HCT116 (cell line): ENCODE measurements around the gene PLA2G2F. TPM values are rescaled to one million over a fixed set of nuclear protein-coding genes. Genes with fewer than 3 reads are reported as not detected.
"Not testable (repeated sequence)": the region's sequence is repeated elsewhere in the genome, so short reads cannot be mapped to it uniquely, and the experiment has no call there.

Source experiments
- ATAC-seq: fragments of 200-7000 bp; cut with Tn5 transposase; 2 replicates; pipeline ENCODE4 v1.9.1; 2020; ENCODE audit warnings: mild to moderate bottlenecking, moderate library complexity
- BruUV-seq: library from RNA; stranded (reverse); fragments of 400-500 nt; replicated peaks from 2 replicates; lab custom pipeline; 2021; lab: Mats Ljungman, UMichigan
- CTCF ChIA-PET: fragments of 300-600 bp; sonication (Branson Sonifier 250); formaldehyde crosslinking; loops from one replicate; lab custom pipeline; 2021; ENCODE audit warnings: antibody characterized with exemption; lab: Charles Lee
- POLR2A ChIA-PET: fragments of 300-600, 350-600 bp; sonication (Branson Sonifier 250); formaldehyde crosslinking; loops from one replicate; lab custom pipeline; 2021; ENCODE audit warnings: antibody characterized with exemption; lab: Charles Lee
- RAD21 ChIA-PET, 2 experiments: fragments of 300-600 bp; sonication (Branson Sonifier 250); formaldehyde crosslinking; loops; one replicate each; lab custom pipeline; 2023; ENCODE audit warnings: low total read pairs in 2 of 2; ENCODE audit not compliant: uncharacterized antibody in 2 of 2, unreplicated experiment in 2 of 2, low non-redundant PET in 1 of 2; lab: Charles Lee
- DNase-seq: peaks from one replicate; pipeline ENCODE4 v3.0.0-alpha.2; 2010; ENCODE audit warnings: low read depth, low spot score
- H2AFZ ChIP-seq: fragments of 200-600 bp; shearing (Covaris generic), sonication (generic); 2 replicates; pipeline ENCODE4 v1.6.1; 2017; ENCODE audit warnings: low read depth, mixed run types, mixed read lengths, antibody characterized with exemption, low read length; ENCODE audit not compliant: poor library complexity, severe bottlenecking
- H3K27ac ChIP-seq: 2 replicates; pipeline ENCODE4 v1.5.1; 2012; ENCODE audit warnings: low read depth, low read length
- H3K27me3 ChIP-seq: fragments of 200-600 bp; sonication (generic); 2 replicates; pipeline ENCODE4 v1.6.1; 2016; ENCODE audit warnings: mixed run types, low read length, mixed read lengths; ENCODE audit not compliant: insufficient read depth
- H3K36me3 ChIP-seq, 2 experiments: fragments of 200-500 bp in 1 of 2; fragments of 200-600 bp in 1 of 2; sonication (Bioruptor generic) in 1 of 2; sonication (generic) in 1 of 2; 2 replicates each; pipeline versions ENCODE4 v1.5.1 to v1.6.1; 2014 to 2016; ENCODE audit warnings: low read length in 2 of 2, inconsistent platforms in 1 of 2, mixed read lengths in 1 of 2, mixed run types in 1 of 2; ENCODE audit not compliant: insufficient read depth in 2 of 2, control insufficient read depth in 1 of 2
- H3K4me1 ChIP-seq, 2 experiments: fragments of 200-600 bp in 1 of 2; sonication (generic) in 1 of 2; 2 replicates each; pipeline versions ENCODE4 v1.5.1 to v1.6.1; 2012 to 2017; ENCODE audit warnings: low read length in 2 of 2, inconsistent platforms in 1 of 2, mild to moderate bottlenecking in 1 of 2, mixed read lengths in 1 of 2, mixed run types in 1 of 2, moderate library complexity in 1 of 2; ENCODE audit not compliant: insufficient read depth in 2 of 2, control insufficient read depth in 1 of 2
- H3K4me2 ChIP-seq: fragments of 200-600 bp; sonication (generic); 2 replicates; pipeline ENCODE4 v1.6.1; 2017; ENCODE audit warnings: mixed run types, low read length, mixed read lengths
- H3K4me3 ChIP-seq, 2 experiments: fragments of 200-600 bp in 1 of 2; sonication (generic) in 1 of 2; replicated peaks in 1 of 2; 2 replicates each; pipeline ENCODE4 v1.5.1; 2011 to 2016; ENCODE audit warnings: low read length in 2 of 2, control low read depth in 1 of 2, low read depth in 1 of 2, mild to moderate bottlenecking in 1 of 2, mixed read lengths in 1 of 2, mixed run types in 1 of 2
- H3K79me2 ChIP-seq: fragments of 200-600 bp; sonication (generic); 2 replicates; pipeline ENCODE4 v1.6.1; 2017; ENCODE audit warnings: mild to moderate bottlenecking, mixed run types, low read length, moderate library complexity, mixed read lengths; ENCODE audit not compliant: insufficient read depth
- H3K9ac ChIP-seq: fragments of 200-600 bp; sonication (generic); 2 replicates; pipeline ENCODE4 v1.6.1; 2016; ENCODE audit warnings: low read length, mixed read lengths
- H3K9me2 ChIP-seq: fragments of 200-600 bp; sonication (generic), shearing (Covaris generic); 2 replicates; pipeline ENCODE4 v1.6.1; 2017; ENCODE audit warnings: mixed run types, mild to moderate bottlenecking, moderate library complexity; ENCODE audit not compliant: insufficient read depth
- H3K9me3 ChIP-seq, 2 experiments: fragments of 200-500 bp in 1 of 2; fragments of 200-600 bp in 1 of 2; sonication (Bioruptor generic) in 1 of 2; sonication (generic) in 1 of 2; 2 replicates each; pipeline ENCODE4 v1.6.1; 2014 to 2017; ENCODE audit warnings: low read length in 2 of 2, mixed read lengths in 2 of 2, inconsistent platforms in 1 of 2, low read depth in 1 of 2, mild to moderate bottlenecking in 1 of 2, mixed run types in 1 of 2, moderate library complexity in 1 of 2; ENCODE audit not compliant: control insufficient read depth in 1 of 2, insufficient read depth in 1 of 2
- H4K20me1 ChIP-seq: fragments of 200-600 bp; sonication (generic), shearing (Covaris generic); 2 replicates; pipeline ENCODE4 v1.6.1; 2017; ENCODE audit warnings: mixed run types, mild to moderate bottlenecking, moderate library complexity; ENCODE audit not compliant: insufficient read depth
- CBX3 ChIP-seq: IDR thresholded peaks from 2 replicates; pipeline ENCODE4 v1.6.1; 2012; ENCODE audit warnings: low read depth
- CEBPB ChIP-seq: IDR thresholded peaks from 2 replicates; pipeline ENCODE4 v1.6.1; 2012; ENCODE audit warnings: low read depth
- EGR1 ChIP-seq: IDR thresholded peaks from 2 replicates; pipeline ENCODE4 v1.6.1; 2012; ENCODE audit warnings: low read depth
- ELF1 ChIP-seq: IDR thresholded peaks from 2 replicates; pipeline ENCODE4 v1.6.1; 2012; ENCODE audit warnings: low read depth, borderline replicate concordance
- EZH2 ChIP-seq: fragments of 200-600 bp; sonication (generic); IDR thresholded peaks from 2 replicates; pipeline ENCODE4 v1.6.1; 2017; ENCODE audit warnings: antibody characterized with exemption, mixed run types
- FOSL1 ChIP-seq: IDR thresholded peaks from 2 replicates; pipeline ENCODE4 v1.6.1; 2012; ENCODE audit warnings: low read depth
- POLR2A ChIP-seq: IDR thresholded peaks from 2 replicates; pipeline ENCODE4 v1.7.0; 2011; ENCODE audit warnings: borderline replicate concordance; ENCODE audit not compliant: insufficient read depth, insufficient read length; ENCODE audit errors: extremely low read depth
- POLR2AphosphoS5 ChIP-seq: IDR thresholded peaks from 2 replicates; pipeline ENCODE4 v1.6.1; 2011; ENCODE audit warnings: mild to moderate bottlenecking, low read depth, low read length, moderate library complexity
- RAD21 ChIP-seq: IDR thresholded peaks from 2 replicates; pipeline ENCODE4 v1.6.1; 2012; ENCODE audit warnings: low read depth, mild to moderate bottlenecking
- SIN3A ChIP-seq: IDR thresholded peaks from 2 replicates; pipeline ENCODE4 v1.6.1; 2012; ENCODE audit warnings: low read depth
- SP1 ChIP-seq: IDR thresholded peaks from 2 replicates; pipeline ENCODE4 v1.6.1; 2012; ENCODE audit warnings: low read depth
- SRF ChIP-seq: IDR thresholded peaks from 2 replicates; pipeline ENCODE4 v1.6.1; 2012; ENCODE audit warnings: low read depth
- TCF7L2 ChIP-seq: IDR thresholded peaks from 2 replicates; pipeline ENCODE4 v1.7.0; 2011; ENCODE audit warnings: borderline replicate concordance, inconsistent platforms; ENCODE audit not compliant: insufficient read depth, insufficient read length; ENCODE audit errors: extremely low read depth
- ZFX ChIP-seq: fragments of 450-650 bp; IDR thresholded peaks from 2 replicates; pipeline ENCODE4 v1.6.1; 2017
- ZNF274 ChIP-seq: fragments of 200-500 bp; sonication (Bioruptor generic); IDR thresholded peaks from 2 replicates; pipeline ENCODE4 v1.6.1; 2014; ENCODE audit warnings: mild to moderate bottlenecking, low read depth, low read length, inconsistent platforms
- intact Hi-C: fragments of 100-400 bp; cut with micrococcal nuclease; formaldehyde crosslinking; loops from 2 replicates; pipeline ENCODE4 v1.10.0; 2022
- total RNA-seq: library from RNA; stranded (reverse); gene quantifications from one replicate; pipeline ENCODE4 v1.2.1, GENCODE V29; 2021; ENCODE audit not compliant: unreplicated experiment
- TF ChIP-seq, protein P1 (sequence below): IDR thresholded peaks from 2 replicates; pipeline ENCODE4 v1.6.1; 2012
- TF ChIP-seq, protein P2 (sequence below): IDR thresholded peaks from 2 replicates; pipeline ENCODE4 v1.6.1; 2012; ENCODE audit warnings: low read depth
- TF ChIP-seq, protein P3 (sequence below): IDR thresholded peaks from 2 replicates; pipeline ENCODE4 v1.6.1; 2012

PLA2G2F gene
- total RNA-seq, 1 experiment from 2014 or later: 0.12 TPM

DNA sequence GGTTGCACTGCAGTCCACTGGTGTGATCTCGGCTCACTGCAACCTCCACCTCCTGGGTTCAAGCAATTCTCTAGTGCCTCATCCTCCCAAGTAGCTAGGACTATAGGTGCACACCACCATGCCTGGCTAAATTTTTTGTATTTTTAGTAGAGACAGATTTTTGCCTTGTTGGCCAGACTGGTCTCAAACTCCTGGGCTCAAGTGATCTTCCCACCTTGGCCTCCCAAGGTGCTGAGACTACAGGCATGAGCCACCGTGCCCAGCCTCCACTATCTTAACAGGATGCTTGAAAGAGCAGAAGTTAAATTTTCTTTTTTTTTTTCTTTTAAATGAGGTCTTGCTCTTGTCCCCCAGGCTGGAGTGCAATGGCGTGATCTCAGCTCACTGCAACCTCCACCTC lies 8.6 kb upstream of the PLA2G2F start:
- H3K9ac ChIP-seq, POLR2A ChIA-PET, H3K9me2 ChIP-seq, H3K4me2 ChIP-seq, BruUV-seq, H3K27me3 ChIP-seq, ATAC-seq, H3K4me1 ChIP-seq, H3K27ac ChIP-seq, H2AFZ ChIP-seq, H4K20me1 ChIP-seq, RAD21 ChIA-PET, intact Hi-C loops, DNase-seq, H3K4me3 ChIP-seq, H3K36me3 ChIP-seq, H3K9me3 ChIP-seq, CTCF ChIA-PET, H3K79me2 ChIP-seq: not testable (repeated sequence)

GRCh38 chr1:20134995-20135394 lies 4.1 kb upstream of the PLA2G2F start:
- BruUV-seq: no TSS peak
- H2AFZ ChIP-seq: no peak overlapping the region
- CTCF ChIA-PET: no interaction called here

More at GRCh38 chr1:20134995-20135394, 4.1 kb upstream of the PLA2G2F start:
- TF ChIP-seq ZNF274 (no peak), POLR2A (no peak), TCF7L2 (no peak), ZFX (no peak), CEBPB (no peak), SIN3A (no peak), FOSL1 (no peak), EGR1 (no peak), RAD21 (no peak), SP1 (no peak), EZH2 (no peak), SRF (no peak), CBX3 (no peak), POLR2AphosphoS5 (no peak), ELF1 (no peak)
- TF ChIP-seq, protein P1, sequence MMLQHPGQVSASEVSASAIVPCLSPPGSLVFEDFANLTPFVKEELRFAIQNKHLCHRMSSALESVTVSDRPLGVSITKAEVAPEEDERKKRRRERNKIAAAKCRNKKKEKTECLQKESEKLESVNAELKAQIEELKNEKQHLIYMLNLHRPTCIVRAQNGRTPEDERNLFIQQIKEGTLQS: no peak
- TF ChIP-seq, protein P2, sequence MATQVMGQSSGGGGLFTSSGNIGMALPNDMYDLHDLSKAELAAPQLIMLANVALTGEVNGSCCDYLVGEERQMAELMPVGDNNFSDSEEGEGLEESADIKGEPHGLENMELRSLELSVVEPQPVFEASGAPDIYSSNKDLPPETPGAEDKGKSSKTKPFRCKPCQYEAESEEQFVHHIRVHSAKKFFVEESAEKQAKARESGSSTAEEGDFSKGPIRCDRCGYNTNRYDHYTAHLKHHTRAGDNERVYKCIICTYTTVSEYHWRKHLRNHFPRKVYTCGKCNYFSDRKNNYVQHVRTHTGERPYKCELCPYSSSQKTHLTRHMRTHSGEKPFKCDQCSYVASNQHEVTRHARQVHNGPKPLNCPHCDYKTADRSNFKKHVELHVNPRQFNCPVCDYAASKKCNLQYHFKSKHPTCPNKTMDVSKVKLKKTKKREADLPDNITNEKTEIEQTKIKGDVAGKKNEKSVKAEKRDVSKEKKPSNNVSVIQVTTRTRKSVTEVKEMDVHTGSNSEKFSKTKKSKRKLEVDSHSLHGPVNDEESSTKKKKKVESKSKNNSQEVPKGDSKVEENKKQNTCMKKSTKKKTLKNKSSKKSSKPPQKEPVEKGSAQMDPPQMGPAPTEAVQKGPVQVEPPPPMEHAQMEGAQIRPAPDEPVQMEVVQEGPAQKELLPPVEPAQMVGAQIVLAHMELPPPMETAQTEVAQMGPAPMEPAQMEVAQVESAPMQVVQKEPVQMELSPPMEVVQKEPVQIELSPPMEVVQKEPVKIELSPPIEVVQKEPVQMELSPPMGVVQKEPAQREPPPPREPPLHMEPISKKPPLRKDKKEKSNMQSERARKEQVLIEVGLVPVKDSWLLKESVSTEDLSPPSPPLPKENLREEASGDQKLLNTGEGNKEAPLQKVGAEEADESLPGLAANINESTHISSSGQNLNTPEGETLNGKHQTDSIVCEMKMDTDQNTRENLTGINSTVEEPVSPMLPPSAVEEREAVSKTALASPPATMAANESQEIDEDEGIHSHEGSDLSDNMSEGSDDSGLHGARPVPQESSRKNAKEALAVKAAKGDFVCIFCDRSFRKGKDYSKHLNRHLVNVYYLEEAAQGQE: no peak
- TF ChIP-seq, protein P3, sequence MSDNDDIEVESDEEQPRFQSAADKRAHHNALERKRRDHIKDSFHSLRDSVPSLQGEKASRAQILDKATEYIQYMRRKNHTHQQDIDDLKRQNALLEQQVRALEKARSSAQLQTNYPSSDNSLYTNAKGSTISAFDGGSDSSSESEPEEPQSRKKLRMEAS: no peak
- intact Hi-C loops: no loop called here
- no peak overlapping the region for H3K9ac ChIP-seq
- DNase-seq (no peak), ATAC-seq (no peak)
- ChIA-PET RAD21 (no interaction called here), POLR2A (no interaction called here)
- H3K4me1 ChIP-seq: peaks cover 4 to 11% of the 10 kb centered on the region in 2 experiments; a peak in 3 of 4 replicates
- no peaks in the 10 kb centered on the region for H3K9me3 ChIP-seq
- H3K4me3 ChIP-seq: no peak overlapping the region
- no peak overlapping the region for H3K27ac ChIP-seq
- no peaks in the 10 kb centered on the region for H3K27me3 ChIP-seq
- H3K9me2 ChIP-seq: no peaks in the 10 kb centered on the region
- H3K79me2 ChIP-seq: no peaks in the 10 kb centered on the region
- no peaks in the 10 kb centered on the region for H4K20me1 ChIP-seq
- H3K36me3 ChIP-seq: no peaks in the 10 kb centered on the region
- no peak overlapping the region for H3K4me2 ChIP-seq
